Right lobe of liver (tissue), 4 donors: ENCODE results near the gene STRBP.

Experiments used
- POLR2A ChIP-seq: fragments of 450-650 bp; IDR thresholded peaks from one replicate; pipeline ENCODE4 v1.6.1; 2017; ENCODE audit warnings: antibody characterized with exemption, mild to moderate bottlenecking
- TF ChIP-seq, protein P1 (sequence below), 4 donors: fragments of 200-600 bp in 3 of 4; fragments of 450-650 bp in 1 of 4; IDR thresholded peaks; one replicate each; pipeline versions ENCODE4 v1.5.1 to v1.8.0; 2016 to 2022; ENCODE audit warnings: antibody characterized with exemption in 4 of 4, mild to moderate bottlenecking in 2 of 4
- donor health status: DM: no; HTN: no; CAD: no.
- donor health status: DM: no; HTN: no; CAD: no.
- donor health status: DM: no; HTN: yes; CAD: no.

DNA sequence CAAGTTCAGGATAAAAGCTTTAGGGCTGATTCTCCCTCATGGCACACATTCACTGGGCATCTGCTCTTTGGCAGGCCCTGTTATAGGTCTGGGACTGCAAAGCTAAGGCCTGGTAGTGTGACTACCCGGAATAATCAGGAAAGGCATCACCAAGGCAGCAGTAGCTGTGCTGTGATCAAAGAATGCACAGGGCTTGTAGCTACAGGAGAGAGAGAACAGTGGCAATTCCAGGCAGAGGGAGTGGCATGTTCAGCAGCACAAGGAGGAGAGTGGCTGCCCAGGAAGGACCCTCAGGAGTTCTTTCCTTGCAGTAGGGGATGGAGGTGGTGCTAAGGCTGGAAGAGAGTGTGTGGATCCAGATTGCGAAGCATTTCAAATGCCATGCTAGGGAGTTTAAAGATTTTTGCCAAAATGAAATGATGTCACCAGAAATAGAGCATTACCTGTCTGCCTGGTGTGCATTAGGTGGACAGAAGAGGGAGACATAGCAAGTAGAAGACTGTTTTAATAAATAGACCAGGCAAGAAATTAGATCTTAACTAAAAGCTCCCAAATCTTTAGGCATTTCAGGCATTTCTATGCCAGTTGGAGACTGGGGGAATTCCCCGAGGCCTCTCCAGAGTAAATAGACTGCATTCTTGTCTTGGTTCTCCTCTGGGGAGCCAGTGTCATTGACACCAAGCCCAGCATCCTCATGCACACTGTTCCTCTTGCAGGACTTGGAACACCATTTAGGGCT, 165.8 kb downstream of the STRBP start:
- TF ChIP-seq POLR2A, result no peak
- TF ChIP-seq, protein P1, sequence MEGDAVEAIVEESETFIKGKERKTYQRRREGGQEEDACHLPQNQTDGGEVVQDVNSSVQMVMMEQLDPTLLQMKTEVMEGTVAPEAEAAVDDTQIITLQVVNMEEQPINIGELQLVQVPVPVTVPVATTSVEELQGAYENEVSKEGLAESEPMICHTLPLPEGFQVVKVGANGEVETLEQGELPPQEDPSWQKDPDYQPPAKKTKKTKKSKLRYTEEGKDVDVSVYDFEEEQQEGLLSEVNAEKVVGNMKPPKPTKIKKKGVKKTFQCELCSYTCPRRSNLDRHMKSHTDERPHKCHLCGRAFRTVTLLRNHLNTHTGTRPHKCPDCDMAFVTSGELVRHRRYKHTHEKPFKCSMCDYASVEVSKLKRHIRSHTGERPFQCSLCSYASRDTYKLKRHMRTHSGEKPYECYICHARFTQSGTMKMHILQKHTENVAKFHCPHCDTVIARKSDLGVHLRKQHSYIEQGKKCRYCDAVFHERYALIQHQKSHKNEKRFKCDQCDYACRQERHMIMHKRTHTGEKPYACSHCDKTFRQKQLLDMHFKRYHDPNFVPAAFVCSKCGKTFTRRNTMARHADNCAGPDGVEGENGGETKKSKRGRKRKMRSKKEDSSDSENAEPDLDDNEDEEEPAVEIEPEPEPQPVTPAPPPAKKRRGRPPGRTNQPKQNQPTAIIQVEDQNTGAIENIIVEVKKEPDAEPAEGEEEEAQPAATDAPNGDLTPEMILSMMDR (IDR thresholded peaks at IDR 0.05), result peak; percentile 41 to 54 (median 48)
